ENCODE results near the gene SUCLG2. TPM values are rescaled to one million over a fixed set of nuclear protein-coding genes. Genes with fewer than 3 reads are reported as not detected.

SUCLG2 gene
- total and polyA plus RNA-seq, 9 of the 15 experiments (the other 6 are each of a cell fraction or from before 2014, with no cell fraction given): 10.1 to 41.4 (median 29.0) TPM

DNA sequence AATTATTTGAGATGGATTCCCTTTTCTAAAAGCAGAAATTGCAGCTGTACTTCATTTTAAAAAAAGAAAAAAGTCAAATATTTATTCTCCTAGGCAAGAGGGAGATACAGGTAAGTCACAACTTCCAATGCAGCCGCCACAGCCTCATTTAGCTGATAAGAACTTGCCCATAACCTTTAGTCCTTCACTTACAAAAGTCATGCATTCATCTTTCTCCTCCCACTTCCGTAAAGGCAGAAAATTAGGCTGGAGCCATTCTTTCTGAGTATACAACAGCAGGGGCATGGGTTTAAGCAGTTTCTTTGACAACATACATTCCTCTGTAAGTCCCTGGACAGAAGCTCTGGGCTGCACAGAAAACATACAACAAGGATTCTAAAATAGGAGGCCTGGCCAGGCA is 4.3 kb downstream of the SUCLG2 start:
- in situ Hi-C loops (cut with MboI): no loop called here
- H3K27ac ChIP-seq (ENCODE audit: extremely low read depth, low read depth, low read length): no peak overlapping the region
- POLR2A ChIA-PET: interaction anchor here (0.6 to 1.8 kb wide), 2 partner anchors 9 to 31 kb away, joined by 3 read pairs; no protein-coding TSS in a partner anchor
- no peaks in the 10 kb centered on the region for H4K20me1 ChIP-seq (replicated peaks; ENCODE audit: control insufficient read depth, insufficient read depth, low read length)
- no TSS peak for BruUV-seq (replicated peaks)
- H3K4me3 ChIP-seq: no peak overlapping the region
- H3K9ac ChIP-seq (ENCODE audit: insufficient read depth in 1 of 2, low read depth in 2 of 2, low read length in 2 of 2): no peak overlapping the region
- FAIRE-seq (peak; percentile 65), DNase-seq (ENCODE audit: extremely low read depth in 1 of 4, low spot score in 3 of 4) (peak in 2 of 4 experiments; percentile 9 to 28), ATAC-seq (no peak)
- CTCF ChIA-PET (ENCODE audit: low intra/inter-chr PET ratio): no interaction called here
- 9% methylated on average over 2 of the region's 2 CpGs for WGBS (ENCODE audit: insufficient coverage, low coverage, missing lambda C conversion rate)
- H2AFZ ChIP-seq (ENCODE audit: low read depth, low read length): no peak overlapping the region
- peak overlapping the region; percentile 34 for H3K4me2 ChIP-seq (ENCODE audit: insufficient read depth, low read length)
- TF ChIP-seq, protein P1, sequence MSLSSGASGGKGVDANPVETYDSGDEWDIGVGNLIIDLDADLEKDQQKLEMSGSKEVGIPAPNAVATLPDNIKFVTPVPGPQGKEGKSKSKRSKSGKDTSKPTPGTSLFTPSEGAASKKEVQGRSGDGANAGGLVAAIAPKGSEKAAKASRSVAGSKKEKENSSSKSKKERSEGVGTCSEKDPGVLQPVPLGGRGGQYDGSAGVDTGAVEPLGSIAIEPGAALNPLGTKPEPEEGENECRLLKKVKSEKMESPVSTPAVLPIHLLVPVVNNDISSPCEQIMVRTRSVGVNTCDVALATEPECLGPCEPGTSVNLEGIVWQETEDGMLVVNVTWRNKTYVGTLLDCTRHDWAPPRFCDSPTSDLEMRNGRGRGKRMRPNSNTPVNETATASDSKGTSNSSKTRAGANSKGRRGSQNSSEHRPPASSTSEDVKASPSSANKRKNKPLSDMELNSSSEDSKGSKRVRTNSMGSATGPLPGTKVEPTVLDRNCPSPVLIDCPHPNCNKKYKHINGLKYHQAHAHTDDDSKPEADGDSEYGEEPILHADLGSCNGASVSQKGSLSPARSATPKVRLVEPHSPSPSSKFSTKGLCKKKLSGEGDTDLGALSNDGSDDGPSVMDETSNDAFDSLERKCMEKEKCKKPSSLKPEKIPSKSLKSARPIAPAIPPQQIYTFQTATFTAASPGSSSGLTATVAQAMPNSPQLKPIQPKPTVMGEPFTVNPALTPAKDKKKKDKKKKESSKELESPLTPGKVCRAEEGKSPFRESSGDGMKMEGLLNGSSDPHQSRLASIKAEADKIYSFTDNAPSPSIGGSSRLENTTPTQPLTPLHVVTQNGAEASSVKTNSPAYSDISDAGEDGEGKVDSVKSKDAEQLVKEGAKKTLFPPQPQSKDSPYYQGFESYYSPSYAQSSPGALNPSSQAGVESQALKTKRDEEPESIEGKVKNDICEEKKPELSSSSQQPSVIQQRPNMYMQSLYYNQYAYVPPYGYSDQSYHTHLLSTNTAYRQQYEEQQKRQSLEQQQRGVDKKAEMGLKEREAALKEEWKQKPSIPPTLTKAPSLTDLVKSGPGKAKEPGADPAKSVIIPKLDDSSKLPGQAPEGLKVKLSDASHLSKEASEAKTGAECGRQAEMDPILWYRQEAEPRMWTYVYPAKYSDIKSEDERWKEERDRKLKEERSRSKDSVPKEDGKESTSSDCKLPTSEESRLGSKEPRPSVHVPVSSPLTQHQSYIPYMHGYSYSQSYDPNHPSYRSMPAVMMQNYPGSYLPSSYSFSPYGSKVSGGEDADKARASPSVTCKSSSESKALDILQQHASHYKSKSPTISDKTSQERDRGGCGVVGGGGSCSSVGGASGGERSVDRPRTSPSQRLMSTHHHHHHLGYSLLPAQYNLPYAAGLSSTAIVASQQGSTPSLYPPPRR (CRISPR knock-in tag; IDR thresholded peaks at IDR 0.05; ENCODE audit: borderline replicate concordance): no peak
- peak; percentile 30; the same call in 1 of the 2 replicates for TF ChIP-seq ELF1 (tag; IDR thresholded peaks at IDR 0.05)
- TF ChIP-seq RBM34 (IDR thresholded peaks at IDR 0.05; ENCODE audit: borderline replicate concordance, insufficient read depth, low read length): no peak
- TF ChIP-seq SPI1 (IDR thresholded peaks at IDR 0.05; ENCODE audit: borderline replicate concordance, low read depth, low read length): peak; percentile 59; the same call in 1 of the 2 replicates
- TF ChIP-seq, protein P2, sequence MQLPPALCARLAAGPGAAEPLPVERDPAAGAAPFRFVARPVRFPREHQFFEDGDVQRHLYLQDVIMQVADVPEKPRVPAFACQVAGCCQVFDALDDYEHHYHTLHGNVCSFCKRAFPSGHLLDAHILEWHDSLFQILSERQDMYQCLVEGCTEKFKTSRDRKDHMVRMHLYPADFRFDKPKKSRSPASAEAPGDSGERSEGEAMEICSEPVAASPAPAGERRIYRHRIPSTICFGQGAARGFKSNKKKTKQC (CRISPR knock-in tag; IDR thresholded peaks at IDR 0.05): no peak
- peaks cover 6% of the 10 kb centered on the region; the same call in 2 of the 3 replicates for H3K36me3 ChIP-seq (ENCODE audit: control insufficient read depth, insufficient read depth, low read length)
- intact Hi-C loops (cut with micrococcal nuclease): no loop called here
- no peaks in the 10 kb centered on the region for H3K9me1 ChIP-seq (ENCODE audit: control insufficient read depth, insufficient read depth, low read length)
- H3K27me3 ChIP-seq (ENCODE audit: control insufficient read depth in 2 of 2, insufficient read depth in 2 of 2, low read length in 2 of 2): no peaks in the 10 kb centered on the region
- no peaks in the 10 kb centered on the region for H3K9me3 ChIP-seq (replicated peaks; ENCODE audit: control insufficient read depth, insufficient read depth, low read depth, low read length)
- peaks cover 51% of the 10 kb centered on the region for H3K79me2 ChIP-seq (ENCODE audit: control insufficient read depth, insufficient read depth, low read length)
- H3K4me1 ChIP-seq (replicated peaks in 1 of 2; ENCODE audit: control insufficient read depth in 2 of 2, insufficient read depth in 2 of 2, low read length in 2 of 2): peaks cover 6 to 14% of the 10 kb centered on the region in 2 experiments; a peak in 4 of 5 replicates

All from K562 (cell line).